ENCODE results near the gene MEGF6.

DNA sequence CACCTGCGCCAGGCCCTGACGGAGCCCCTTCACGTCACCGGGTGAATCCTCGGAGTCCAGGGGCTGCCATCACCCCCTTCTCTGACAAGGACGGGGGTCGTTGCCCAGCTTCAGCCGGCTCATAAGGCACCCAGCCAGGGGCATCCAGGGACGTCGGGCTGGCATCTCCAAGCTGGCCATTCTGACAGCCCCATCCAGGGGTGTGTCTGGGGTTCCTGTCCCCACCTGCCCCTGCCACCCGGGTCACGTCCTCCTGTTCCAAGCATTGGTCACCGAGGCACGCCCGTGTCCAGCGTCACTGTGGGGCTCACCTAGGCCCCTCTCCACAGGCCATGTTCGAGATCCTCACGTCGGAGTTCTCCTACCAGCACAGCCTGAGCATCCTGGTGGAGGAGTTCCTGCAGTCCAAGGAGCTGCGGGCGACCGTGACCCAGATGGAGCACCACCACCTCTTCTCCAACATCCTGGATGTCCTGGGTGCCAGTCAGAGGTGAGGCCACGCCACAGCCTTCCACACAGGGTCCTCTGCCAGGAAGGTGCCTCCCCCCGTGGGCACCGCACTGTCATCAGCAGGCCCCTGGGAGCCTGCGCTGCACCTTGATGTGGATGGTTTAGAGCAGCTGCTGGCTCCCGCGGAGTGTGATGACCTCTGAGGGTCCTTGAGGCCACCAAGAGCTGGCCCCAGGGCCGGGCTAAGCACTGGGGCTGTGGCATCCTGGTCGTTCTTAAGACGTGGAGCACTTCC, 142.0 kb downstream of the MEGF6 start:
- no peak for TF ChIP-seq CTCF (IDR thresholded peaks at IDR 0.05)
- no peak for TF ChIP-seq EZH2 (IDR thresholded peaks at IDR 0.05; ENCODE audit: borderline replicate concordance, insufficient read depth, low read depth, low read length, poor library complexity, severe bottlenecking)
